ENCODE results near the gene VANGL2. TPM values are rescaled to one million over a fixed set of nuclear protein-coding genes. Genes with fewer than 3 reads are reported as not detected.
A peak's percentile ranks its signal among the peaks of the same experiment; 100 is the strongest.

Gene VANGL2
- total and polyA plus RNA-seq, 4 donors, result 0.07 to 1.4 (median 0.12) TPM

DNA sequence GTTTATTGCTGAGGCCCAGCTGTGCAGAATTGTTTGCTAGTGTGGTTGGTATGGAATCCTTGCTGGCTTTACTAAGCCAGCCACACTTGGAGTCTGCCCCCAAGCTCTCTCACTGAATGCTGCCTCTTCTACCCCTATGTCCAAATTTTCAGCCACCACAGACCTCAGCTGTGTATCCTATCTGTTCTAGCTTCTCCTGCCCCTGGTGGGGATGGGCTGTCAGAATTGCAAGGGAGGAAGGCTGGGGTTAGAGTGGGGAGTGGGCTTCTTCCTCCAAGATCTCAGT is 29.1 kb upstream of the VANGL2 start (continued):
- TF ChIP-seq, protein P1, sequence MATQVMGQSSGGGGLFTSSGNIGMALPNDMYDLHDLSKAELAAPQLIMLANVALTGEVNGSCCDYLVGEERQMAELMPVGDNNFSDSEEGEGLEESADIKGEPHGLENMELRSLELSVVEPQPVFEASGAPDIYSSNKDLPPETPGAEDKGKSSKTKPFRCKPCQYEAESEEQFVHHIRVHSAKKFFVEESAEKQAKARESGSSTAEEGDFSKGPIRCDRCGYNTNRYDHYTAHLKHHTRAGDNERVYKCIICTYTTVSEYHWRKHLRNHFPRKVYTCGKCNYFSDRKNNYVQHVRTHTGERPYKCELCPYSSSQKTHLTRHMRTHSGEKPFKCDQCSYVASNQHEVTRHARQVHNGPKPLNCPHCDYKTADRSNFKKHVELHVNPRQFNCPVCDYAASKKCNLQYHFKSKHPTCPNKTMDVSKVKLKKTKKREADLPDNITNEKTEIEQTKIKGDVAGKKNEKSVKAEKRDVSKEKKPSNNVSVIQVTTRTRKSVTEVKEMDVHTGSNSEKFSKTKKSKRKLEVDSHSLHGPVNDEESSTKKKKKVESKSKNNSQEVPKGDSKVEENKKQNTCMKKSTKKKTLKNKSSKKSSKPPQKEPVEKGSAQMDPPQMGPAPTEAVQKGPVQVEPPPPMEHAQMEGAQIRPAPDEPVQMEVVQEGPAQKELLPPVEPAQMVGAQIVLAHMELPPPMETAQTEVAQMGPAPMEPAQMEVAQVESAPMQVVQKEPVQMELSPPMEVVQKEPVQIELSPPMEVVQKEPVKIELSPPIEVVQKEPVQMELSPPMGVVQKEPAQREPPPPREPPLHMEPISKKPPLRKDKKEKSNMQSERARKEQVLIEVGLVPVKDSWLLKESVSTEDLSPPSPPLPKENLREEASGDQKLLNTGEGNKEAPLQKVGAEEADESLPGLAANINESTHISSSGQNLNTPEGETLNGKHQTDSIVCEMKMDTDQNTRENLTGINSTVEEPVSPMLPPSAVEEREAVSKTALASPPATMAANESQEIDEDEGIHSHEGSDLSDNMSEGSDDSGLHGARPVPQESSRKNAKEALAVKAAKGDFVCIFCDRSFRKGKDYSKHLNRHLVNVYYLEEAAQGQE (IDR thresholded peaks at IDR 0.05), result no peak
- TF ChIP-seq MAX (IDR thresholded peaks at IDR 0.05), result no peak

GRCh38 chr1:160371756-160372155 is 28.6 kb upstream of the VANGL2 start:
- H3K9me3 ChIP-seq (ENCODE audit: control insufficient read depth in 4 of 4, low read length in 3 of 4), result no peaks in the 10 kb centered on the region
- peak; percentile 3 for DNase-seq (ENCODE audit: low spot score)
- H3K27me3 ChIP-seq (ENCODE audit: control insufficient read depth in 4 of 4, insufficient read depth in 4 of 4, low read length in 3 of 4), result no peaks in the 10 kb centered on the region

More at GRCh38 chr1:160371756-160372155, 28.6 kb upstream of the VANGL2 start:
- Histone ChIP-seq H3K27ac (ENCODE audit: low read depth in 1 of 2, low read length in 2 of 2) (no peak overlapping the region), H3K36me3 (ENCODE audit: control insufficient read depth in 4 of 4, insufficient read depth in 3 of 4, low read depth in 1 of 4, low read length in 3 of 4) (no peaks in the 10 kb centered on the region), H3K4me1 (ENCODE audit: control insufficient read depth in 4 of 4, insufficient read depth in 4 of 4, low read length in 3 of 4) (peaks cover 0 to 7% (median 1%) of the 10 kb centered on the region in 4 donors), H3K9ac (ENCODE audit: low read depth in 1 of 2, low read length in 2 of 2) (no peak overlapping the region), H3K4me3 (ENCODE audit: low read depth in 1 of 3, low read length in 3 of 3) (no peak overlapping the region)
- WGBS, result 79% methylated on average over 4 of the region's 4 CpGs
- TF ChIP-seq ATF3 (IDR thresholded peaks at IDR 0.05) (no peak), FOXA1 (IDR thresholded peaks at IDR 0.05) (no peak), RAD21 (IDR thresholded peaks at IDR 0.05) (no peak), MAX (IDR thresholded peaks at IDR 0.05) (no peak), NR2F2 (IDR thresholded peaks at IDR 0.05) (no peak), HNF4G (IDR thresholded peaks at IDR 0.05) (no peak), HNF4A (conservative IDR thresholded peaks at IDR 0.05) (no peak), CTCF (IDR thresholded peaks at IDR 0.05; ENCODE audit: low read depth, low read length, missing input control) (no peak), TAF1 (conservative IDR thresholded peaks at IDR 0.05) (no peak)
- TF ChIP-seq, protein P2, sequence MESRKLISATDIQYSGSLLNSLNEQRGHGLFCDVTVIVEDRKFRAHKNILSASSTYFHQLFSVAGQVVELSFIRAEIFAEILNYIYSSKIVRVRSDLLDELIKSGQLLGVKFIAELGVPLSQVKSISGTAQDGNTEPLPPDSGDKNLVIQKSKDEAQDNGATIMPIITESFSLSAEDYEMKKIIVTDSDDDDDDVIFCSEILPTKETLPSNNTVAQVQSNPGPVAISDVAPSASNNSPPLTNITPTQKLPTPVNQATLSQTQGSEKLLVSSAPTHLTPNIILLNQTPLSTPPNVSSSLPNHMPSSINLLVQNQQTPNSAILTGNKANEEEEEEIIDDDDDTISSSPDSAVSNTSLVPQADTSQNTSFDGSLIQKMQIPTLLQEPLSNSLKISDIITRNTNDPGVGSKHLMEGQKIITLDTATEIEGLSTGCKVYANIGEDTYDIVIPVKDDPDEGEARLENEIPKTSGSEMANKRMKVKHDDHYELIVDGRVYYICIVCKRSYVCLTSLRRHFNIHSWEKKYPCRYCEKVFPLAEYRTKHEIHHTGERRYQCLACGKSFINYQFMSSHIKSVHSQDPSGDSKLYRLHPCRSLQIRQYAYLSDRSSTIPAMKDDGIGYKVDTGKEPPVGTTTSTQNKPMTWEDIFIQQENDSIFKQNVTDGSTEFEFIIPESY (IDR thresholded peaks at IDR 0.05), result no peak
- TF ChIP-seq, protein P1 (IDR thresholded peaks at IDR 0.05), result no peak

Measured in liver (tissue), 9 donors.